ENCODE measurements around the gene CDKN3.
"Not testable (repeated sequence)": the region's sequence is repeated elsewhere in the genome, so short reads cannot be mapped to it uniquely, and the experiment has no call there.

Gene CDKN3

GRCh38 chr14:54456820-54457608 is 60.2 kb downstream of the CDKN3 start:
- not testable (repeated sequence) for DNase-seq (ENCODE audit: low read depth)

- DNase-seq (ENCODE audit: low read depth) = no peak
These were observed 60.8 kb downstream of the CDKN3 start for GRCh38 chr14:54457609-54457996.

- DNase-seq (ENCODE audit: low read depth) = not testable (repeated sequence)
These were observed 61.7 kb downstream of the CDKN3 start for GRCh38 chr14:54458536-54458935.

- DNase-seq (ENCODE audit: low read depth) = no peak
These were observed 62.3 kb downstream of the CDKN3 start for GRCh38 chr14:54459106-54459505.

GRCh38 chr14:54462048-54462447 is 65.2 kb downstream of the CDKN3 start:
- no peak for DNase-seq (ENCODE audit: low read depth)

GRCh38 chr14:54465654-54466053 is 68.8 kb downstream of the CDKN3 start:
- no peak for DNase-seq (ENCODE audit: low read depth)

- no peak for DNase-seq (ENCODE audit: low read depth)
These were observed 70.5 kb downstream of the CDKN3 start for GRCh38 chr14:54467280-54467679.
